HCT116 (cell line): Measurements from ENCODE around the gene OR2A12. TPM values are rescaled to one million over a fixed set of nuclear protein-coding genes. Genes with fewer than 3 reads are reported as not detected.

Experiments
- ATAC-seq: fragments of 200-7000 bp; cut with Tn5 transposase; 2 replicates; pipeline ENCODE4 v1.9.1; 2020; ENCODE audit warnings: mild to moderate bottlenecking, moderate library complexity
- BruUV-seq: library from RNA; stranded (reverse); fragments of 400-500 nt; replicated peaks from 2 replicates; lab custom pipeline; 2021; lab: Mats Ljungman, UMichigan
- CTCF ChIA-PET: fragments of 300-600 bp; sonication (Branson Sonifier 250); formaldehyde crosslinking; loops from one replicate; lab custom pipeline; 2021; ENCODE audit warnings: antibody characterized with exemption; lab: Charles Lee
- POLR2A ChIA-PET: fragments of 300-600, 350-600 bp; sonication (Branson Sonifier 250); formaldehyde crosslinking; loops from one replicate; lab custom pipeline; 2021; ENCODE audit warnings: antibody characterized with exemption; lab: Charles Lee
- RAD21 ChIA-PET, 2 experiments: fragments of 300-600 bp; sonication (Branson Sonifier 250); formaldehyde crosslinking; loops; one replicate each; lab custom pipeline; 2023; ENCODE audit warnings: low total read pairs in 2 of 2; ENCODE audit not compliant: uncharacterized antibody in 2 of 2, unreplicated experiment in 2 of 2, low non-redundant PET in 1 of 2; lab: Charles Lee
- DNase-seq: peaks from one replicate; pipeline ENCODE4 v3.0.0-alpha.2; 2010; ENCODE audit warnings: low read depth, low spot score
- H2AFZ ChIP-seq: fragments of 200-600 bp; shearing (Covaris generic), sonication (generic); 2 replicates; pipeline ENCODE4 v1.6.1; 2017; ENCODE audit warnings: low read depth, mixed run types, mixed read lengths, antibody characterized with exemption, low read length; ENCODE audit not compliant: poor library complexity, severe bottlenecking
- H3K27ac ChIP-seq: 2 replicates; pipeline ENCODE4 v1.5.1; 2012; ENCODE audit warnings: low read depth, low read length
- H3K27me3 ChIP-seq: fragments of 200-600 bp; sonication (generic); 2 replicates; pipeline ENCODE4 v1.6.1; 2016; ENCODE audit warnings: mixed run types, low read length, mixed read lengths; ENCODE audit not compliant: insufficient read depth
- H3K36me3 ChIP-seq, 2 experiments: fragments of 200-500 bp in 1 of 2; fragments of 200-600 bp in 1 of 2; sonication (Bioruptor generic) in 1 of 2; sonication (generic) in 1 of 2; 2 replicates each; pipeline versions ENCODE4 v1.5.1 to v1.6.1; 2014 to 2016; ENCODE audit warnings: low read length in 2 of 2, inconsistent platforms in 1 of 2, mixed read lengths in 1 of 2, mixed run types in 1 of 2; ENCODE audit not compliant: insufficient read depth in 2 of 2, control insufficient read depth in 1 of 2
- H3K4me1 ChIP-seq, 2 experiments: fragments of 200-600 bp in 1 of 2; sonication (generic) in 1 of 2; 2 replicates each; pipeline versions ENCODE4 v1.5.1 to v1.6.1; 2012 to 2017; ENCODE audit warnings: low read length in 2 of 2, inconsistent platforms in 1 of 2, mild to moderate bottlenecking in 1 of 2, mixed read lengths in 1 of 2, mixed run types in 1 of 2, moderate library complexity in 1 of 2; ENCODE audit not compliant: insufficient read depth in 2 of 2, control insufficient read depth in 1 of 2
- H3K4me2 ChIP-seq: fragments of 200-600 bp; sonication (generic); 2 replicates; pipeline ENCODE4 v1.6.1; 2017; ENCODE audit warnings: mixed run types, low read length, mixed read lengths
- H3K4me3 ChIP-seq, 2 experiments: fragments of 200-600 bp in 1 of 2; sonication (generic) in 1 of 2; replicated peaks in 1 of 2; 2 replicates each; pipeline ENCODE4 v1.5.1; 2011 to 2016; ENCODE audit warnings: low read length in 2 of 2, control low read depth in 1 of 2, low read depth in 1 of 2, mild to moderate bottlenecking in 1 of 2, mixed read lengths in 1 of 2, mixed run types in 1 of 2
- H3K79me2 ChIP-seq: fragments of 200-600 bp; sonication (generic); 2 replicates; pipeline ENCODE4 v1.6.1; 2017; ENCODE audit warnings: mild to moderate bottlenecking, mixed run types, low read length, moderate library complexity, mixed read lengths; ENCODE audit not compliant: insufficient read depth
- H3K9ac ChIP-seq: fragments of 200-600 bp; sonication (generic); 2 replicates; pipeline ENCODE4 v1.6.1; 2016; ENCODE audit warnings: low read length, mixed read lengths
- H3K9me2 ChIP-seq: fragments of 200-600 bp; sonication (generic), shearing (Covaris generic); 2 replicates; pipeline ENCODE4 v1.6.1; 2017; ENCODE audit warnings: mixed run types, mild to moderate bottlenecking, moderate library complexity; ENCODE audit not compliant: insufficient read depth
- H3K9me3 ChIP-seq, 2 experiments: fragments of 200-500 bp in 1 of 2; fragments of 200-600 bp in 1 of 2; sonication (Bioruptor generic) in 1 of 2; sonication (generic) in 1 of 2; 2 replicates each; pipeline ENCODE4 v1.6.1; 2014 to 2017; ENCODE audit warnings: low read length in 2 of 2, mixed read lengths in 2 of 2, inconsistent platforms in 1 of 2, low read depth in 1 of 2, mild to moderate bottlenecking in 1 of 2, mixed run types in 1 of 2, moderate library complexity in 1 of 2; ENCODE audit not compliant: control insufficient read depth in 1 of 2, insufficient read depth in 1 of 2
- H4K20me1 ChIP-seq: fragments of 200-600 bp; sonication (generic), shearing (Covaris generic); 2 replicates; pipeline ENCODE4 v1.6.1; 2017; ENCODE audit warnings: mixed run types, mild to moderate bottlenecking, moderate library complexity; ENCODE audit not compliant: insufficient read depth
- ELF1 ChIP-seq: IDR thresholded peaks from 2 replicates; pipeline ENCODE4 v1.6.1; 2012; ENCODE audit warnings: low read depth, borderline replicate concordance
- EZH2 ChIP-seq: fragments of 200-600 bp; sonication (generic); IDR thresholded peaks from 2 replicates; pipeline ENCODE4 v1.6.1; 2017; ENCODE audit warnings: antibody characterized with exemption, mixed run types
- EZH2phosphoT487 ChIP-seq: fragments of 200-600 bp; IDR thresholded peaks from 2 replicates; pipeline ENCODE4 v1.6.1; 2018; ENCODE audit warnings: antibody characterized with exemption, borderline replicate concordance
- FOSL1 ChIP-seq: IDR thresholded peaks from 2 replicates; pipeline ENCODE4 v1.6.1; 2012; ENCODE audit warnings: low read depth
- JUND ChIP-seq: IDR thresholded peaks from 2 replicates; pipeline ENCODE4 v1.6.1; 2012
- POLR2A ChIP-seq: IDR thresholded peaks from 2 replicates; pipeline ENCODE4 v1.7.0; 2011; ENCODE audit warnings: borderline replicate concordance; ENCODE audit not compliant: insufficient read depth, insufficient read length; ENCODE audit errors: extremely low read depth
- RAD21 ChIP-seq: IDR thresholded peaks from 2 replicates; pipeline ENCODE4 v1.6.1; 2012; ENCODE audit warnings: low read depth, mild to moderate bottlenecking
- SP1 ChIP-seq: IDR thresholded peaks from 2 replicates; pipeline ENCODE4 v1.6.1; 2012; ENCODE audit warnings: low read depth
- SRF ChIP-seq: IDR thresholded peaks from 2 replicates; pipeline ENCODE4 v1.6.1; 2012; ENCODE audit warnings: low read depth
- TCF7L2 ChIP-seq: IDR thresholded peaks from 2 replicates; pipeline ENCODE4 v1.7.0; 2011; ENCODE audit warnings: borderline replicate concordance, inconsistent platforms; ENCODE audit not compliant: insufficient read depth, insufficient read length; ENCODE audit errors: extremely low read depth
- YY1 ChIP-seq: IDR thresholded peaks from 2 replicates; pipeline ENCODE4 v1.6.1; 2011; ENCODE audit warnings: low read length, low read depth, moderate library complexity, mild to moderate bottlenecking; ENCODE audit not compliant: insufficient replicate concordance; ENCODE audit errors: extremely low read depth
- ZFX ChIP-seq: fragments of 450-650 bp; IDR thresholded peaks from 2 replicates; pipeline ENCODE4 v1.6.1; 2017
- intact Hi-C: fragments of 100-400 bp; cut with micrococcal nuclease; formaldehyde crosslinking; loops from 2 replicates; pipeline ENCODE4 v1.10.0; 2022
- total RNA-seq: library from RNA; stranded (reverse); gene quantifications from one replicate; pipeline ENCODE4 v1.2.1, GENCODE V29; 2021; ENCODE audit not compliant: unreplicated experiment
- TF ChIP-seq, protein P1 (sequence below), 3 experiments: fragments of 200-600 bp in 1 of 3; sonication (generic) in 1 of 3; IDR thresholded peaks in 2 of 3; conservative IDR thresholded peaks in 1 of 3; 2 replicates each; pipeline ENCODE4 v1.5.1; 2012 to 2017; ENCODE audit warnings: low read depth in 2 of 3, low read length in 2 of 3, antibody characterized with exemption in 1 of 3, borderline replicate concordance in 1 of 3, control low read depth in 1 of 3, mild to moderate bottlenecking in 1 of 3, mixed read lengths in 1 of 3, mixed run types in 1 of 3, moderate library complexity in 1 of 3; ENCODE audit not compliant: insufficient read depth in 1 of 3
- TF ChIP-seq, protein P2 (sequence below): IDR thresholded peaks from 2 replicates; pipeline ENCODE4 v1.6.1; 2012
- TF ChIP-seq, protein P3 (sequence below): IDR thresholded peaks from 2 replicates; pipeline ENCODE4 v1.6.1; 2012
- TF ChIP-seq, protein P4 (sequence below): IDR thresholded peaks from 2 replicates; pipeline ENCODE4 v1.6.1; 2011; ENCODE audit warnings: mild to moderate bottlenecking, low read length, moderate library complexity; ENCODE audit not compliant: insufficient replicate concordance; ENCODE audit errors: extremely low read depth

The OR2A12 gene
- total RNA-seq, 1 experiment from 2014 or later: not detected

DNA sequence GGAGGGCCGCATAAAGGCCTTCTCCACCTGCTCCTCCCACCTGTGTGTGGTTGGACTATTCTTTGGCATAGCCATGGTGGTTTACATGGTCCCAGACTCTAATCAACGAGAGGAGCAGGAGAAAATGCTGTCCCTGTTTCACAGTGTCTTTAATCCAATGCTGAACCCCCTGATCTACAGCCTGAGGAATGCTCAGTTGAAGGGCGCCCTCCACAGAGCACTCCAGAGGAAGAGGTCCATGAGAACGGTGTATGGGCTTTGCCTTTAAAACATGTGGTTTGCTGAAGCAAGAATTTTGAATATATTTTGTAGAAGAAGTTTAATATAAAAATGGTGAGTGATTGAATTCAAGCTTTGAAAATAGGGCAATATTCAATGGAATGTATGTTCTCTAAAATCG is 24.2 kb downstream of the OR2A12 start:
- BruUV-seq: no TSS peak
- Histone ChIP-seq H2AFZ (no peak overlapping the region), H3K4me2 (no peak overlapping the region), H3K36me3 (no peaks in the 10 kb centered on the region), H3K4me3 (no peak overlapping the region), H3K9me2 (no peaks in the 10 kb centered on the region), H4K20me1 (no peaks in the 10 kb centered on the region), H3K79me2 (no peaks in the 10 kb centered on the region), H3K27ac (no peak overlapping the region), H3K27me3 (no peaks in the 10 kb centered on the region), H3K9me3 (no peaks in the 10 kb centered on the region), H3K4me1 (no peaks in the 10 kb centered on the region), H3K9ac (no peak overlapping the region)
- TF ChIP-seq TCF7L2: no peak
- TF ChIP-seq ELF1: no peak
- TF ChIP-seq, protein P1, sequence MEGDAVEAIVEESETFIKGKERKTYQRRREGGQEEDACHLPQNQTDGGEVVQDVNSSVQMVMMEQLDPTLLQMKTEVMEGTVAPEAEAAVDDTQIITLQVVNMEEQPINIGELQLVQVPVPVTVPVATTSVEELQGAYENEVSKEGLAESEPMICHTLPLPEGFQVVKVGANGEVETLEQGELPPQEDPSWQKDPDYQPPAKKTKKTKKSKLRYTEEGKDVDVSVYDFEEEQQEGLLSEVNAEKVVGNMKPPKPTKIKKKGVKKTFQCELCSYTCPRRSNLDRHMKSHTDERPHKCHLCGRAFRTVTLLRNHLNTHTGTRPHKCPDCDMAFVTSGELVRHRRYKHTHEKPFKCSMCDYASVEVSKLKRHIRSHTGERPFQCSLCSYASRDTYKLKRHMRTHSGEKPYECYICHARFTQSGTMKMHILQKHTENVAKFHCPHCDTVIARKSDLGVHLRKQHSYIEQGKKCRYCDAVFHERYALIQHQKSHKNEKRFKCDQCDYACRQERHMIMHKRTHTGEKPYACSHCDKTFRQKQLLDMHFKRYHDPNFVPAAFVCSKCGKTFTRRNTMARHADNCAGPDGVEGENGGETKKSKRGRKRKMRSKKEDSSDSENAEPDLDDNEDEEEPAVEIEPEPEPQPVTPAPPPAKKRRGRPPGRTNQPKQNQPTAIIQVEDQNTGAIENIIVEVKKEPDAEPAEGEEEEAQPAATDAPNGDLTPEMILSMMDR (IDR thresholded peaks at IDR 0.05 in 2 of 3, conservative IDR thresholded peaks at IDR 0.05 in 1 of 3; ENCODE audit: borderline replicate concordance in 1 of 3, insufficient read depth in 1 of 3, low read depth in 2 of 3, low read length in 2 of 3): no peak
- TF ChIP-seq EZH2: no peak
- ATAC-seq (no peak), DNase-seq (no peak)
- intact Hi-C loops: no loop called here
- ChIA-PET POLR2A (no interaction called here), RAD21 (no interaction called here), CTCF (interaction anchor here (1.0 kb wide), 1 partner anchor 18 kb away, joined by 5 read pairs; no protein-coding TSS in a partner anchor)

DNA sequence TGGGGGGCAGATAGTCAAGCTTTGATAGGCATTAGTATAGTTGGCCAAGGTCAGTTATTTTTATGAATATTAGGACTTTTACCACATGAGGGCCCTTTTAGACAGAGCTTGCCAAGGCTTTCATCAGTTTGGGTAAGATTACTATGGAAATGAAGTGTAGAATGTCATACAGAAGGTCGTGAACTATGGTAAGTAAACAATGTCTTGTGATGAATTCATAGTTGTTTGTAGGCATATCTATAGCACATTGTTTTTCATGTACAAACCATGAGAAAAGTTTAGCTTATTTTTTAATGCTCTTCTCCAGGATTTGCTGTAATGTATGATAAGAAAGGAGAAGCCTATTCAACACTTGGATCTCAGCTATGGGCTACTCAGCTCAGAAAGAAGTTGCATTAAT is 27.6 kb downstream of the OR2A12 start:
- Histone ChIP-seq H3K4me1 (no peaks in the 10 kb centered on the region; a peak in 1 of 4 replicates), H3K79me2 (no peaks in the 10 kb centered on the region), H4K20me1 (no peaks in the 10 kb centered on the region), H3K4me2 (no peak overlapping the region), H3K27me3 (no peaks in the 10 kb centered on the region), H2AFZ (no peak overlapping the region), H3K9ac (no peak overlapping the region), H3K36me3 (no peaks in the 10 kb centered on the region), H3K27ac (no peak overlapping the region), H3K4me3 (no peak overlapping the region), H3K9me3 (no peaks in the 10 kb centered on the region), H3K9me2 (no peaks in the 10 kb centered on the region)
- ChIA-PET CTCF (interaction anchor here (1.4 kb wide), 1 partner anchor 14 kb away, joined by 10 read pairs; no protein-coding TSS in a partner anchor), POLR2A (no interaction called here), RAD21 (no interaction called here)
- BruUV-seq: no TSS peak
- TF ChIP-seq SP1: no peak
- no peak for TF ChIP-seq TCF7L2
- TF ChIP-seq POLR2A: no peak
- TF ChIP-seq, protein P2, sequence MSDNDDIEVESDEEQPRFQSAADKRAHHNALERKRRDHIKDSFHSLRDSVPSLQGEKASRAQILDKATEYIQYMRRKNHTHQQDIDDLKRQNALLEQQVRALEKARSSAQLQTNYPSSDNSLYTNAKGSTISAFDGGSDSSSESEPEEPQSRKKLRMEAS: no peak
- TF ChIP-seq JUND: no peak
- TF ChIP-seq FOSL1: no peak
- no peak for TF ChIP-seq SRF
- TF ChIP-seq, protein P3, sequence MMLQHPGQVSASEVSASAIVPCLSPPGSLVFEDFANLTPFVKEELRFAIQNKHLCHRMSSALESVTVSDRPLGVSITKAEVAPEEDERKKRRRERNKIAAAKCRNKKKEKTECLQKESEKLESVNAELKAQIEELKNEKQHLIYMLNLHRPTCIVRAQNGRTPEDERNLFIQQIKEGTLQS: no peak
- TF ChIP-seq EZH2phosphoT487: no peak
- TF ChIP-seq RAD21: no peak
- no peak for TF ChIP-seq YY1
- TF ChIP-seq, protein P4, sequence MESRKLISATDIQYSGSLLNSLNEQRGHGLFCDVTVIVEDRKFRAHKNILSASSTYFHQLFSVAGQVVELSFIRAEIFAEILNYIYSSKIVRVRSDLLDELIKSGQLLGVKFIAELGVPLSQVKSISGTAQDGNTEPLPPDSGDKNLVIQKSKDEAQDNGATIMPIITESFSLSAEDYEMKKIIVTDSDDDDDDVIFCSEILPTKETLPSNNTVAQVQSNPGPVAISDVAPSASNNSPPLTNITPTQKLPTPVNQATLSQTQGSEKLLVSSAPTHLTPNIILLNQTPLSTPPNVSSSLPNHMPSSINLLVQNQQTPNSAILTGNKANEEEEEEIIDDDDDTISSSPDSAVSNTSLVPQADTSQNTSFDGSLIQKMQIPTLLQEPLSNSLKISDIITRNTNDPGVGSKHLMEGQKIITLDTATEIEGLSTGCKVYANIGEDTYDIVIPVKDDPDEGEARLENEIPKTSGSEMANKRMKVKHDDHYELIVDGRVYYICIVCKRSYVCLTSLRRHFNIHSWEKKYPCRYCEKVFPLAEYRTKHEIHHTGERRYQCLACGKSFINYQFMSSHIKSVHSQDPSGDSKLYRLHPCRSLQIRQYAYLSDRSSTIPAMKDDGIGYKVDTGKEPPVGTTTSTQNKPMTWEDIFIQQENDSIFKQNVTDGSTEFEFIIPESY: no peak
- TF ChIP-seq ZFX: no peak
- DNase-seq: no peak
- intact Hi-C loops: no loop called here
- ATAC-seq: no peak
